ENCODE results near the gene TRMT11. TPM values are rescaled to one million over a fixed set of nuclear protein-coding genes. Genes with fewer than 3 reads are reported as not detected.
A peak's percentile ranks its signal among the peaks of the same experiment; 100 is the strongest.

TRMT11 gene
- total and polyA plus RNA-seq, 2 of the 13 experiments (the other 11 are each of a cell fraction or from before 2014, with no cell fraction given) = 42.2 to 81.9 TPM

DNA sequence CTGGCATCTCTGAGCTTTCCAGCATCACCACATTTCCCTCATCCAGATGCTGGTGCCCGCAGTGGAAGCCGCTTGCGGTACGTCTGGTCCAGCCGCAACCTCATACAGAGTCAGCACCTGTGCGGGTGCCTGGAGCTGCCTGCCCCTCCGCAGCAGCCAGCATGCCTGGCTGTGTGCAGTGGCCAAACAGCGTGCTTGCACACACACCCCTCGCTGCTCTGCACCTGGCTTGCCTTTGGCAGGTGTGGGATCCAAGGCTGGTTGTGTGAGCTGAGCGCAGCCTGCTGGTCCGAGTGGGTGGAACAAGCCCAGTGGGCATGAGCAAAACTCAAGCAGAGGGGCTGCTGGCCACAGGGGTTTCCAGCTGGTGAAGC, 32.9 kb upstream of the TRMT11 start (continued):
- TF ChIP-seq, protein P1, sequence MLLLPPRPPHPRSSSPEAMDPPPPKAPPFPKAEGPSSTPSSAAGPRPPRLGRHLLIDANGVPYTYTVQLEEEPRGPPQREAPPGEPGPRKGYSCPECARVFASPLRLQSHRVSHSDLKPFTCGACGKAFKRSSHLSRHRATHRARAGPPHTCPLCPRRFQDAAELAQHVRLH (CRISPR knock-in tag; IDR thresholded peaks at IDR 0.05; ENCODE audit: borderline replicate concordance, low read depth) = no peak
- TF ChIP-seq HDAC1 (CRISPR knock-in tag; IDR thresholded peaks at IDR 0.05) = no peak
- no peak for TF ChIP-seq ELF3 (CRISPR knock-in tag; IDR thresholded peaks at IDR 0.05)
- TF ChIP-seq, protein P2, sequence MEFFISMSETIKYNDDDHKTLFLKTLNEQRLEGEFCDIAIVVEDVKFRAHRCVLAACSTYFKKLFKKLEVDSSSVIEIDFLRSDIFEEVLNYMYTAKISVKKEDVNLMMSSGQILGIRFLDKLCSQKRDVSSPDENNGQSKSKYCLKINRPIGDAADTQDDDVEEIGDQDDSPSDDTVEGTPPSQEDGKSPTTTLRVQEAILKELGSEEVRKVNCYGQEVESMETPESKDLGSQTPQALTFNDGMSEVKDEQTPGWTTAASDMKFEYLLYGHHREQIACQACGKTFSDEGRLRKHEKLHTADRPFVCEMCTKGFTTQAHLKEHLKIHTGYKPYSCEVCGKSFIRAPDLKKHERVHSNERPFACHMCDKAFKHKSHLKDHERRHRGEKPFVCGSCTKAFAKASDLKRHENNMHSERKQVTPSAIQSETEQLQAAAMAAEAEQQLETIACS (CRISPR knock-in tag; IDR thresholded peaks at IDR 0.05) = no peak
- no peak for TF ChIP-seq ZNF703 (CRISPR knock-in tag; IDR thresholded peaks at IDR 0.05; ENCODE audit: borderline replicate concordance)
- no peak for TF ChIP-seq SOX6 (IDR thresholded peaks at IDR 0.05)
- no peak; the same call in 1 of the 2 replicates for TF ChIP-seq SOX6 (CRISPR knock-in tag; IDR thresholded peaks at IDR 0.05)
- no peak for TF ChIP-seq ARNTL (CRISPR knock-in tag; IDR thresholded peaks at IDR 0.05)
- TF ChIP-seq ZFY (CRISPR knock-in tag; IDR thresholded peaks at IDR 0.05) = no peak
- no peak for TF ChIP-seq GABPA (IDR thresholded peaks at IDR 0.05; ENCODE audit: low read depth, low read length)
- TF ChIP-seq GABPA (CRISPR knock-in tag; IDR thresholded peaks at IDR 0.05; ENCODE audit: low read depth) = no peak
- TF ChIP-seq, protein P3, sequence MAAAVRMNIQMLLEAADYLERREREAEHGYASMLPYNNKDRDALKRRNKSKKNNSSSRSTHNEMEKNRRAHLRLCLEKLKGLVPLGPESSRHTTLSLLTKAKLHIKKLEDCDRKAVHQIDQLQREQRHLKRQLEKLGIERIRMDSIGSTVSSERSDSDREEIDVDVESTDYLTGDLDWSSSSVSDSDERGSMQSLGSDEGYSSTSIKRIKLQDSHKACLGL (CRISPR knock-in tag; IDR thresholded peaks at IDR 0.05) = 0 out of 2 replicates have a peak, but pooled peaks have one; percentile 42
- TF ChIP-seq MTF1 (CRISPR knock-in tag; IDR thresholded peaks at IDR 0.05) = no peak
- no peak for TF ChIP-seq ZNF382 (CRISPR knock-in tag; IDR thresholded peaks at IDR 0.05; ENCODE audit: borderline replicate concordance)
- TF ChIP-seq MED13 (CRISPR knock-in tag; IDR thresholded peaks at IDR 0.05) = no peak
- TF ChIP-seq RFX1 (IDR thresholded peaks at IDR 0.05) = no peak
- TF ChIP-seq DPF2 (CRISPR knock-in tag; IDR thresholded peaks at IDR 0.05; ENCODE audit: borderline replicate concordance, low read depth) = no peak
- TF ChIP-seq ETV6 (CRISPR knock-in tag; conservative IDR thresholded peaks at IDR 0.05) = no peak
- no peak for TF ChIP-seq THAP11 (CRISPR knock-in tag; IDR thresholded peaks at IDR 0.05)
- no peak for TF ChIP-seq TGIF2 (CRISPR knock-in tag; IDR thresholded peaks at IDR 0.05)
- TF ChIP-seq, protein P4, sequence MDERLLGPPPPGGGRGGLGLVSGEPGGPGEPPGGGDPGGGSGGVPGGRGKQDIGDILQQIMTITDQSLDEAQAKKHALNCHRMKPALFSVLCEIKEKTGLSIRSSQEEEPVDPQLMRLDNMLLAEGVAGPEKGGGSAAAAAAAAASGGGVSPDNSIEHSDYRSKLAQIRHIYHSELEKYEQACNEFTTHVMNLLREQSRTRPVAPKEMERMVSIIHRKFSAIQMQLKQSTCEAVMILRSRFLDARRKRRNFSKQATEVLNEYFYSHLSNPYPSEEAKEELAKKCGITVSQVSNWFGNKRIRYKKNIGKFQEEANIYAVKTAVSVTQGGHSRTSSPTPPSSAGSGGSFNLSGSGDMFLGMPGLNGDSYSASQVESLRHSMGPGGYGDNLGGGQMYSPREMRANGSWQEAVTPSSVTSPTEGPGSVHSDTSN (CRISPR knock-in tag; IDR thresholded peaks at IDR 0.05) = no peak
- no peak for TF ChIP-seq ZNF549 (CRISPR knock-in tag; IDR thresholded peaks at IDR 0.05)
- TF ChIP-seq PCBP2 (optimal IDR thresholded peaks at IDR 0.05; ENCODE audit: low read depth, low read length, poor library complexity, severe bottlenecking) = no peak
- TF ChIP-seq, protein P5, sequence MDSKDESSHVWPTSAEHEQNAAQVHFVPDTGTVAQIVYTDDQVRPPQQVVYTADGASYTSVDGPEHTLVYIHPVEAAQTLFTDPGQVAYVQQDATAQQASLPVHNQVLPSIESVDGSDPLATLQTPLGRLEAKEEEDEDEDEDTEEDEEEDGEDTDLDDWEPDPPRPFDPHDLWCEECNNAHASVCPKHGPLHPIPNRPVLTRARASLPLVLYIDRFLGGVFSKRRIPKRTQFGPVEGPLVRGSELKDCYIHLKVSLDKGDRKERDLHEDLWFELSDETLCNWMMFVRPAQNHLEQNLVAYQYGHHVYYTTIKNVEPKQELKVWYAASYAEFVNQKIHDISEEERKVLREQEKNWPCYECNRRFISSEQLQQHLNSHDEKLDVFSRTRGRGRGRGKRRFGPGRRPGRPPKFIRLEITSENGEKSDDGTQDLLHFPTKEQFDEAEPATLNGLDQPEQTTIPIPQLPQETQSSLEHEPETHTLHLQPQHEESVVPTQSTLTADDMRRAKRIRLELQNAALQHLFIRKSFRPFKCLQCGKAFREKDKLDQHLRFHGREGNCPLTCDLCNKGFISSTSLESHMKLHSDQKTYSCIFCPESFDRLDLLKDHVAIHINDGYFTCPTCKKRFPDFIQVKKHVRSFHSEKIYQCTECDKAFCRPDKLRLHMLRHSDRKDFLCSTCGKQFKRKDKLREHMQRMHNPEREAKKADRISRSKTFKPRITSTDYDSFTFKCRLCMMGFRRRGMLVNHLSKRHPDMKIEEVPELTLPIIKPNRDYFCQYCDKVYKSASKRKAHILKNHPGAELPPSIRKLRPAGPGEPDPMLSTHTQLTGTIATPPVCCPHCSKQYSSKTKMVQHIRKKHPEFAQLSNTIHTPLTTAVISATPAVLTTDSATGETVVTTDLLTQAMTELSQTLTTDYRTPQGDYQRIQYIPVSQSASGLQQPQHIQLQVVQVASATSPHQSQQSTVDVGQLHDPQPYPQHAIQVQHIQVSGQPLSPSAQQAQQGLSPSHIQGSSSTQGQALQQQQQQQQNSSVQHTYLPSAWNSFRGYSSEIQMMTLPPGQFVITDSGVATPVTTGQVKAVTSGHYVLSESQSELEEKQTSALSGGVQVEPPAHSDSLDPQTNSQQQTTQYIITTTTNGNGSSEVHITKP (CRISPR knock-in tag; IDR thresholded peaks at IDR 0.05; ENCODE audit: low read depth) = no peak
- no peak for TF ChIP-seq ZNF160 (CRISPR knock-in tag; IDR thresholded peaks at IDR 0.05)
- no peak for TF ChIP-seq ZNF563 (CRISPR knock-in tag; IDR thresholded peaks at IDR 0.05)
- TF ChIP-seq IKZF4 (CRISPR knock-in tag; IDR thresholded peaks at IDR 0.05; ENCODE audit: borderline replicate concordance, low read depth, not compliant biosample characterization) = peak; percentile 67
- TF ChIP-seq ZNF878 (CRISPR knock-in tag; IDR thresholded peaks at IDR 0.05) = no peak

Data from HepG2 (cell line).